ENCODE measurements around the gene AP2M1. TPM values are rescaled to one million over a fixed set of nuclear protein-coding genes. Genes with fewer than 3 reads are reported as not detected.

The AP2M1 gene
- total and polyA plus RNA-seq, 2 of the 8 experiments (the other 6 are each of a cell fraction or from before 2014, with no cell fraction given), result 403 to 454 TPM

GRCh38 chr3:184142199-184142598 lies 32.5 kb upstream of the AP2M1 start (continued):
- no peak for TF ChIP-seq EP300 (IDR thresholded peaks at IDR 0.05; ENCODE audit: borderline replicate concordance in 1 of 2, low read depth in 2 of 2, low read length in 2 of 2)
- TF ChIP-seq SP4 (IDR thresholded peaks at IDR 0.05; ENCODE audit: low read length), result no peak
- no peak for TF ChIP-seq TAF1 (IDR thresholded peaks at IDR 0.05; ENCODE audit: low read depth, low read length)
- TF ChIP-seq RAD21 (IDR thresholded peaks at IDR 0.05 in 1 of 2, conservative IDR thresholded peaks at IDR 0.05 in 1 of 2; ENCODE audit: low read depth in 2 of 2, low read length in 2 of 2), result no peak
- TF ChIP-seq CHD1 (IDR thresholded peaks at IDR 0.05; ENCODE audit: low read depth, low read length), result no peak
- TF ChIP-seq FOSL1 (IDR thresholded peaks at IDR 0.05; ENCODE audit: insufficient read depth, low read depth, low read length), result no peak
- TF ChIP-seq SIRT6 (IDR thresholded peaks at IDR 0.05; ENCODE audit: low read length), result no peak
